Small intestine (tissue), 7 donors: Measurements from ENCODE around the gene NPM1. TPM values are rescaled to one million over a fixed set of nuclear protein-coding genes. Genes with fewer than 3 reads are reported as not detected.
"Not testable (repeated sequence)": the region's sequence is repeated elsewhere in the genome, so short reads cannot be mapped to it uniquely, and the experiment has no call there.

Experiments used
- DNase-seq, 2 donors: peaks; one replicate each; pipeline versions ENCODE4 v3.0.0 to v3.0.0-alpha.2; 2013
- FAIRE-seq: peaks from 2 replicates; lab custom pipeline; 2012; peaks lifted over from hg19 to GRCh38; lab: Jason Lieb, UNC
- H3K27ac ChIP-seq, 3 donors: one replicate each; pipeline ENCODE4 v1.5.1; 2013; ENCODE audit warnings: low read length in 2 of 3, mild to moderate bottlenecking in 2 of 3, control low read depth in 1 of 3, inconsistent platforms in 1 of 3, low read depth in 1 of 3, moderate library complexity in 1 of 3
- H3K27me3 ChIP-seq, 3 donors: one replicate each; pipeline ENCODE4 v1.6.1; 2013; ENCODE audit warnings: low read length in 3 of 3, inconsistent platforms in 1 of 3; ENCODE audit not compliant: control insufficient read depth in 3 of 3, insufficient read depth in 3 of 3
- H3K36me3 ChIP-seq, 3 donors: one replicate each; pipeline ENCODE4 v1.6.1; 2013; ENCODE audit warnings: low read length in 3 of 3, inconsistent platforms in 1 of 3, low read depth in 1 of 3, mild to moderate bottlenecking in 1 of 3, moderate library complexity in 1 of 3; ENCODE audit not compliant: control insufficient read depth in 3 of 3, insufficient read depth in 2 of 3
- H3K4me1 ChIP-seq, 3 donors: one replicate each; pipeline ENCODE4 v1.6.1; 2013; ENCODE audit warnings: low read length in 2 of 3, inconsistent platforms in 1 of 3, low read depth in 1 of 3, mild to moderate bottlenecking in 1 of 3, moderate library complexity in 1 of 3; ENCODE audit not compliant: control insufficient read depth in 3 of 3, insufficient read depth in 2 of 3
- H3K4me3 ChIP-seq, 3 donors: one replicate each; pipeline ENCODE4 v1.5.1; 2013; ENCODE audit warnings: low read length in 3 of 3, control low read depth in 1 of 3, inconsistent platforms in 1 of 3, low read depth in 1 of 3, mild to moderate bottlenecking in 1 of 3, moderate library complexity in 1 of 3
- H3K9me3 ChIP-seq, 2 donors: one replicate each; pipeline ENCODE4 v1.6.1; 2013; ENCODE audit warnings: low read depth in 1 of 2, low read length in 1 of 2; ENCODE audit not compliant: control insufficient read depth in 2 of 2, insufficient read depth in 1 of 2
- WGBS, 3 donors: extraction: QIAGEN DNeasy Blood & Tissue Kit; methylation state at CpG; one replicate each; pipeline ENCODE4 v1.1.7; 2013; 5-methylcytosine and 5-hydroxymethylcytosine counted together
- polyA plus RNA-seq, 4 donors: library from polyadenylated mRNA; stranded (reverse) in 3 of 4; unstranded in 1 of 4; fragments of 200-250 nt in 3 of 4; fragments of 120-200 nt in 1 of 4; gene quantifications; one replicate each; pipeline versions ENCODE4 v1.2.1 to v1.2.3, GENCODE V29; 2013
- donor health status: healthy with polysubstance abuse.
- donor health status: control.
- donor health status: control.
- donor health status: Bipolar disorder and iron deficiency.
- donor health status: healthy.

NPM1 gene
- polyA plus RNA-seq, 4 donors = 1,717 to 3,094 (median 2,104) TPM

GRCh38 chr5:171367424-171368370 lies 20.0 kb upstream of the NPM1 start:
- FAIRE-seq (no peak), DNase-seq (no peak)
- no peaks in the 10 kb centered on the region for H3K9me3 ChIP-seq
- peaks cover 0 to 2% (median 0%) of the 10 kb centered on the region in 3 donors for H3K27me3 ChIP-seq
- no peak overlapping the region for H3K4me3 ChIP-seq
- WGBS, 3 donors = 77 to 86% (median 78%) methylated on average over 16 of the region's 16 CpGs
- H3K27ac ChIP-seq = no peak overlapping the region
- no peaks in the 10 kb centered on the region for H3K4me1 ChIP-seq
- H3K36me3 ChIP-seq = no peaks in the 10 kb centered on the region

DNA sequence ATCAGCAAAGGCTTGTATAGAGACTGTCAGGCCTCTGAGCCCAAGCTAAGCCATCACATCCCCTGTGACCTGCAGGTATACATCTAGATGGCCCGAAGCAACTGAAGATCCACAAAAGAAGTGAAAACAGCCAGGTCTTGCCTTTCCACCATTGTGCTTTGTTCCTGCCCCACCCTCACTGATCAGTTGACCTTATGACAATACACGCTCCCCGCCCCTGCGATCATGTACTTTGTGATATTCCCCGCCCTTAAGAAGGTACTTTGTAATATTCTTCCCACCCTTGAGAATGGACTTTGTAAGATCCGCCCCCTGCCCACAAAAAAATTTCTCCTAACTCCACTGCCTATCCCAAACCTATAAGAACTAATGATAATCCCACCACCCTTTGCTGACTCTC lies 18.6 kb upstream of the NPM1 start:
- FAIRE-seq (no peak), DNase-seq (peak; percentile 39 to 67)
- H3K27ac ChIP-seq = no peak overlapping the region
- no peaks in the 10 kb centered on the region for H3K9me3 ChIP-seq
- H3K4me3 ChIP-seq = no peak overlapping the region
- H3K36me3 ChIP-seq = no peaks in the 10 kb centered on the region
- H3K4me1 ChIP-seq = no peaks in the 10 kb centered on the region
- WGBS, 3 donors = 34 to 68% (median 47%) methylated on average over 6 of the region's 6 CpGs
- peaks cover 0 to 2% (median 0%) of the 10 kb centered on the region in 3 donors for H3K27me3 ChIP-seq

- Histone ChIP-seq H3K27ac (no peak overlapping the region), H3K9me3 (no peaks in the 10 kb centered on the region), H3K4me1 (no peaks in the 10 kb centered on the region), H3K4me3 (no peak overlapping the region), H3K36me3 (no peaks in the 10 kb centered on the region), H3K27me3 (peaks cover 0 to 2% (median 0%) of the 10 kb centered on the region in 3 donors)
- 83 to 92% (median 91%) methylated on average over 4 of the region's 4 CpGs for WGBS, 3 donors
- FAIRE-seq (no peak), DNase-seq (no peak)
Measured at GRCh38 chr5:171369898-171370297, 17.8 kb upstream of the NPM1 start.

DNA sequence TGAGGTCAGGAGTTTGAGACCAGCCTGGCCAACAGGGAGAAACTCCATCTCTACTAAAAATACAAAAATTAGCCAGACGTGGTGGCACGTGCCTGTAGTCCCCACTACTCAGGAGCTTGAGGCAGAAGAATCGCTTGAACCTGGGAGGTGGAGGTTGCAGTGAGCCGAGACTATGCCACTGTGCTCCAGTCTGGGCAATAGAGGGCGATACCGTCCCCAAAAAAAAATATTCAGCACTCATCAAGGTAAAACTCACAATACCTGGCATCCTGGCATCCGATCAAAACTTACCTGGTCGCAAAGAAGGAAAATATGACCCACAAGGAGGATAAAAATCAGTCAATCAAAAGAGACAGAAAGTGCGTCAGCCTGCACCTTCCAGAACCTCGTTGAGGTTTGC lies 16.8 kb upstream of the NPM1 start:
- not testable (repeated sequence) for H3K4me3 ChIP-seq, FAIRE-seq, H3K9me3 ChIP-seq, H3K27me3 ChIP-seq, H3K27ac ChIP-seq, H3K4me1 ChIP-seq, DNase-seq, H3K36me3 ChIP-seq
- 36 to 53% (median 39%) methylated on average over 10 of the region's 10 CpGs for WGBS, 3 donors

DNA sequence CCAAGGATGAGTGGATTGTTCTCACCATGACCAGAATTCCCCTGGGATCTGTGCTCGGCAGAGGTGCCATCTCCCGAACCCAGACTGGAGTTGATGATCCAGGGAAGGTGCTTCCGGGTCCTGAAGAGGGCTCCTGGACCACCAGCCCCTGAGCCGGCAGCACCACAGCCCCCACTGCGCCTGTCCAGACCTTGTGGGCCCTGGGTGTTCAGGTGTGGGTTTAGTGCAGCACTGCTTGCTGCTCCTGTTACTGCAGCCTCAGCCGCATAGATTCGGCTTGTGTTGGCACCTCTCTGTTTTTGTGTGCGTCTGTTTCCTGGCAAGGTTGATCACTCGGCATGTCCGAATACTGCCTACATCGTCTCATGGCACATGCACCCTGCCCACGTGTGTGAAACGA lies 16.3 kb upstream of the NPM1 start:
- H3K4me1 ChIP-seq = no peaks in the 10 kb centered on the region
- no peaks in the 10 kb centered on the region for H3K9me3 ChIP-seq
- no peaks in the 10 kb centered on the region for H3K27me3 ChIP-seq
- H3K36me3 ChIP-seq = no peaks in the 10 kb centered on the region
- DNase-seq (no peak), FAIRE-seq (no peak)
- no peak overlapping the region for H3K4me3 ChIP-seq
- WGBS, 3 donors = 80 to 87% (median 83%) methylated on average over 13 of the region's 13 CpGs
- no peak overlapping the region for H3K27ac ChIP-seq

DNA sequence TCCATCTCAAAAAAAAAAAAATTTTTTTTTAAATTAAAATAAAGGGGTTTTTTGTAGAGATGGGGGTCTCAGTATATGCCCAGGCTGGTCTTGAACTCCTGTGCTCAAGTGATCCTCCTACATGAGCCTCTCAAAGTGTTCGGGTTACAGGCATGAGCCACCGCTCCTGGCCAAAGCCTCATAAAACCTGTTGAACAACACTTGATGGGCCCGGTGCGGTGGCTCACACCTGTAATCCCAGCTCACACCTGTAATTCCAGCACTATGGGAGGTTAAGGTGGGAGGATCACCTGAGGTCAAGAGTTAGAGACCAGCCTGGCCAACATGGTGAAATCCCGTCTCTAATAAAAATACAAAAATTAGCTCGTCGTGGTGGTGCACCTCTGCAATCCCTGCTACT lies 7.7 kb upstream of the NPM1 start:
- Histone ChIP-seq H3K36me3 (no peaks in the 10 kb centered on the region), H3K27ac (no peak overlapping the region), H3K27me3 (no peaks in the 10 kb centered on the region), H3K4me1 (no peaks in the 10 kb centered on the region), H3K4me3 (no peak overlapping the region), H3K9me3 (no peaks in the 10 kb centered on the region)
- no peak for FAIRE-seq
- WGBS, 3 donors = 89 to 95% (median 90%) methylated on average over 7 of the region's 7 CpGs
- no peak for DNase-seq

DNA sequence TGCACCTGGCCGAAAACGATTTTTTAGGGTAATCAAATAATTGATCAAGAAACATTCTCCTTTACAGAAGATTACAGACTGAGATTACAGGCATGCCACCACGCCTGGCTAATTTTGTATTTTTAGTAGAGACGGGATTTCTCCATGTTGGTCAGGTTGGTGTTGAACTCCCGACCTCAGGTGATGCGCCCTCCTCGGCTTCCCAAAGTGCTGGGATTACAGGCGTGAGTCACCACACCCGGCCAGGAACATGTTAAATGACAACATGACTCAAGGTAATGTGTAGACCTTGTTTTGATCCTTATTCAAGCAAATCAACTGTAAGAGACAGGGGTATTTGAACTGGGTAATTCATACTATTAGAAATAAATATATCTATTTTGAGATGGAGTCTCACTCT lies 3.2 kb upstream of the NPM1 start:
- H3K27me3 ChIP-seq, FAIRE-seq, H3K27ac ChIP-seq, H3K9me3 ChIP-seq, H3K4me3 ChIP-seq, DNase-seq, H3K36me3 ChIP-seq, H3K4me1 ChIP-seq: not testable (repeated sequence)
- 82 to 90% (median 83%) methylated on average over 9 of the region's 9 CpGs for WGBS, 3 donors

DNA sequence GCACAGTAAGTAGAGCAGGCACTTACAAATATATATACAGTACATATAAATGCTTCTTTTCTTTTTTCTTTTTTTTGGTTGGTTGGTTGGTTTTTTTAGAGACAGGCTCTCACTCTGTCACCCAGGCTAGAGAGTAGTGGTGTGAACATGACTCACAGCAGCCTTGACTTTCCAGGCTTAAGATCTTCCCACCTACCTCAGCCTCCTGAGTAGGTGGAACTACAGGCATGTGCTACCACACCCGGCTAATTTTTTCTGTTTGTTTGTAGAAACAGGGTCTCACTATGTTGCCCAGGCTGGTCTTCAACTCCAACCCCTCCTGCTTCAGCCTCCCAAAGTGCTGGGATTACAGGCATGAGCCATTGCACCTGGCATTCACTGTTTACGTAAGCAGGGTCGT lies 2.6 kb upstream of the NPM1 start:
- not testable (repeated sequence) for H3K9me3 ChIP-seq, H3K27me3 ChIP-seq, H3K4me1 ChIP-seq, H3K27ac ChIP-seq, DNase-seq, H3K36me3 ChIP-seq, FAIRE-seq, H3K4me3 ChIP-seq
- WGBS, 3 donors = 69 to 74% (median 70%) methylated on average over 3 of the region's 3 CpGs
